Measurements from ENCODE around the gene POU3F1. TPM values are rescaled to one million over a fixed set of nuclear protein-coding genes. Genes with fewer than 3 reads are reported as not detected.

The POU3F1 gene
- total and polyA plus RNA-seq, 2 of the 4 experiments (the other 2 are of a cell fraction) = not detected

- H4K91ac ChIP-seq (ENCODE audit: insufficient read depth, low read depth, low read length) = no peak overlapping the region
- H3K4me1 ChIP-seq (ENCODE audit: control insufficient read depth, insufficient read depth, low read length) = no peaks in the 10 kb centered on the region
- no peak overlapping the region for H3K14ac ChIP-seq (replicated peaks; ENCODE audit: low read depth, low read length)
- peaks cover 74% of the 10 kb centered on the region for H3K27me3 ChIP-seq (ENCODE audit: control insufficient read depth, insufficient read depth, low read length)
- no peak overlapping the region for H3K4me3 ChIP-seq (ENCODE audit: insufficient read depth, low read depth, low read length)
- BruUV-seq (replicated peaks) = no TSS peak
- H2BK20ac ChIP-seq (ENCODE audit: low read depth, low read length) = no peak overlapping the region
- no peak overlapping the region for H4K8ac ChIP-seq (ENCODE audit: low read depth in 2 of 2, low read length in 2 of 2)
- H2AK9ac ChIP-seq (replicated peaks; ENCODE audit: low read depth, low read length, poor library complexity) = no peak overlapping the region
- H2BK15ac ChIP-seq (ENCODE audit: low read depth, low read length) = no peak overlapping the region
- intact Hi-C loops (cut with micrococcal nuclease) (no loop called here), dilution Hi-C loops (cut with HindIII; ENCODE audit: low sequenced_read_pairs, unreplicated experiment) (no loop called here), in situ Hi-C loops (cut with MboI; ENCODE audit: low sequenced_read_pairs) (no loop called here)
- no peaks in the 10 kb centered on the region for H3K79me1 ChIP-seq (ENCODE audit: low read depth in 1 of 2, low read length in 2 of 2)
- POLR2A ChIA-PET (ENCODE audit: unreplicated experiment) = interaction anchor here (1.4 kb wide), 1 partner anchor 49 kb away, joined by 4 read pairs; no protein-coding TSS in a partner anchor
- H3K36me3 ChIP-seq (ENCODE audit: control insufficient read depth, insufficient read depth, low read length) = no peaks in the 10 kb centered on the region
- H2BK120ac ChIP-seq (ENCODE audit: low read depth, low read length) = no peak overlapping the region
- no peak overlapping the region for H3K56ac ChIP-seq (ENCODE audit: extremely low read depth, insufficient read depth, low read length)
- no peak overlapping the region for H3K4ac ChIP-seq (ENCODE audit: low read depth, low read length)
- no peak overlapping the region for H2AK5ac ChIP-seq (ENCODE audit: low read depth, low read length)
- H3K9me3 ChIP-seq (ENCODE audit: control insufficient read depth, insufficient read depth, low read length) = 0 out of 2 replicates have a peak, but pooled peaks cover 2% of the 10 kb centered on the region
- H3K9me1 ChIP-seq (ENCODE audit: insufficient read depth, low read length) = no peaks in the 10 kb centered on the region
- H3K9ac ChIP-seq (ENCODE audit: low read depth, low read length) = no peak overlapping the region
- DNase-seq = no peak
- no peak overlapping the region for H2BK5ac ChIP-seq (ENCODE audit: low read depth, low read length, poor library complexity, severe bottlenecking)
- CTCF ChIA-PET = no interaction called here
- H3K27ac ChIP-seq (ENCODE audit: insufficient read depth, low read length) = no peak overlapping the region
- H3K23ac ChIP-seq (ENCODE audit: low read depth, low read length) = no peak overlapping the region
- H3K4me2 ChIP-seq (ENCODE audit: low read depth, low read length) = 0 out of 2 replicates have a peak overlapping the region, but pooled peaks have one; percentile 11
- WGBS, 2 experiments (ENCODE audit: extremely low coverage in 2 of 2, insufficient read length in 1 of 2) = 4% methylated on average over 40 of the region's 115 CpGs; no CpG with 5 or more reads in 1 of the 2 experiments
- no peak overlapping the region for H3K18ac ChIP-seq (ENCODE audit: low read depth, low read length)
- H2AFZ ChIP-seq (replicated peaks; ENCODE audit: low read length, poor library complexity) = peak overlapping the region; percentile 71
- no peak for ATAC-seq (ENCODE audit: low read depth)
- H4K20me1 ChIP-seq (ENCODE audit: insufficient read depth, low read length) = no peaks in the 10 kb centered on the region
- H4K5ac ChIP-seq (ENCODE audit: low read depth, low read length) = no peak overlapping the region
- TF ChIP-seq MAZ (IDR thresholded peaks at IDR 0.05; ENCODE audit: borderline replicate concordance, low read depth, low read length) (no peak), FOS (IDR thresholded peaks at IDR 0.05; ENCODE audit: low read depth, low read length) (no peak), BHLHE40 (IDR thresholded peaks at IDR 0.05; ENCODE audit: low read depth, low read length) (no peak), RFX5 (IDR thresholded peaks at IDR 0.05; ENCODE audit: low read depth, low read length) (no peak), MXI1 (IDR thresholded peaks at IDR 0.05; ENCODE audit: borderline replicate concordance, low read depth, low read length) (no peak), POLR2A (IDR thresholded peaks at IDR 0.05; ENCODE audit: low read depth, low read length) (no peak), CTCF (conservative IDR thresholded peaks at IDR 0.05; ENCODE audit: low read depth, low read length) (no peak), ELK1 (IDR thresholded peaks at IDR 0.05; ENCODE audit: borderline replicate concordance, low read depth, low read length) (no peak), RCOR1 (IDR thresholded peaks at IDR 0.05; ENCODE audit: insufficient replicate concordance, low read length) (no peak), NFE2L2 (IDR thresholded peaks at IDR 0.05; ENCODE audit: low read depth, low read length) (no peak), RAD21 (IDR thresholded peaks at IDR 0.05; ENCODE audit: low read length) (no peak), CHD1 (IDR thresholded peaks at IDR 0.05; ENCODE audit: low read depth, low read length) (no peak), SMC3 (IDR thresholded peaks at IDR 0.05; ENCODE audit: low read depth, low read length) (no peak), CEBPB (IDR thresholded peaks at IDR 0.05; ENCODE audit: low read depth, low read length) (no peak)
Measured at GRCh38 chr1:38045401-38046332, 926 bp downstream of the POU3F1 start.
